GM21390 (cell line): ENCODE results near the gene ZNF579.
"Not testable (repeated sequence)": the region's sequence is repeated elsewhere in the genome, so short reads cannot be mapped to it uniquely, and the experiment has no call there.

Source experiments
- ATAC-seq: cut with Tn5 transposase; IDR thresholded peaks from one replicate; pipeline ENCODE4 v1.9.1; 2021; ENCODE audit not compliant: unreplicated experiment

Gene ZNF579

DNA sequence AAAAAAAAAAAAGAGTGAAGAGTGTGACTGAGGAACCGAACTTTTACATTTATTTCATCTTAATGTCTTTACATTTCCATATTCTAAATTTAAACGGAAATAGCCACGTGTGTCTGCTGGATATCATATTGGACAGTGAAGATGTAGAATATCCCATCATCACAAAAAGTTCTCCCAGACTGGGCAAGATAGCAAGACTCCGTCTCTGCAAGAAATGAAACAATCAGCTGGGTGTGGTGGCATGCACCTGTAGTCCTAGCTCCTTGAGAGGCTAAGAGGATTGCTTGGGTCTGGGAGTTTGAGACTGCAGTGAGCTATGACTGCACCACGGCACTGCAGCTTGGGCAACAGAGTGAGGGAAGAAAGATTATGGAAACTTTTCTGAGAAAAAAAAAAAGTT, 3.9 kb downstream of the ZNF579 start:
- ATAC-seq = no peak

- ATAC-seq = not testable (repeated sequence)
Measured at GRCh38 chr19:55573929-55574328, 6.7 kb downstream of the ZNF579 start.

DNA sequence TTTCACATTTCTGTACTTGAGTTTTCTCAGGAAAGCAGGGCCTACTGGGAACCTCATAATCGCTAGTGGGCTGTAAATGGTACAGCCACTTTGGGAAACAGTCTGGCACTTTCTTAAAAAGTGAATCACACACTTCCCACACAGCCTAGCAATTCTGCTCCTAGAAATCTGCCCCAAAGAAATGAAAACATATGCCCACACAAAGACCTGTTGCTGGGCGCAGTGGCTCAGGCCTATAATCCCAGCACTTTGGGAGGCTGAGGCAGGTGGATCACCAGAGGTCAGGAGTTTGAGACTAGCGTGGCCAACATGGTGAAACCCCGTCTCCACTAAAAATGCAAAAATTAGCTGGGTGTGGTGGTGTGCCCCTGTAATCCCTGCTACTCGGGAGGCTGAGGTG, 11.2 kb downstream of the ZNF579 start:
- ATAC-seq = not testable (repeated sequence)

GRCh38 chr19:55567708-55568328, 12.8 kb downstream of the ZNF579 start:
- ATAC-seq = no peak

GRCh38 chr19:55566823-55567222, 13.8 kb downstream of the ZNF579 start:
- ATAC-seq = no peak

GRCh38 chr19:55563261-55563690, 17.4 kb downstream of the ZNF579 start:
- ATAC-seq = no peak

DNA sequence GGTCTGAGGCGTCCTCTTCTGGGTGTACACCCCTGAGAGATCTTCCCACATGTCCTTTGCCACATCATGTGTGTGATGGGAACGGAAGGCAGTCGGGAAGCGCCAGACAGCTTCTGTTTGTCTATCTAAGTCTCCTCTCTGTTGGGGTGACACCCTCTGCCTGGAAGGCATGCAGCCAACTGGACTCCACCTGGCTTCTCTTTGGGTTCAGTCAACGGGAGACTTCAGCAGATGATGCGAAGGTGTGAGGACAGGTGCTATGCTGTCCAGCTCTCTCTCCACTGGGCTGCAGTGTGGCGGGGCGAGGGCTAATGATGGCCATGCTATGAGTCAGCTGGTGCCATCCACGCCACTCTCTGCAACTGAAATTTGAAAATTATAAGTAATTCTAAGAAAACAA, 21.0 kb downstream of the ZNF579 start:
- ATAC-seq = no peak

DNA sequence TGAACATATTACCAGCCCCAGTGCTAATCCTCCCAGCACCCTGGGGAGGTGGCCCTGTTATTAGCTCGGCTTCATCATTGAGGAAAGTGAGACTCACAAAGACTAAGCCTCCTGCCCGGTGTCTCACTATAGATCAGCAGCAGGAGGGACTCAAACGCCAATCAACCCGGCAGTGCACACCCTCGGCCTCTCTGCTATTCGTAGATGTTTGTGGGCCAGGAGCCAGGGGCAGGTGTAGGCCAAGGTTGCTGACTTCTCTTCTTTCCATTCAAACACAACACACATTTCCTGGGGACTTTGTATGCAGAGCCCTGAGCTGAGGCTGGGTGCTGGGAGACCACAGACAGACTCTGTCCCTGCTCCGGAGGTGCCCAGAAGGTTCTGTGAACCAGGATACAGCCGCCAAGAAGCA, 25.9 kb downstream of the ZNF579 start:
- ATAC-seq = no peak

GRCh38 chr19:55554302-55554701, 26.3 kb downstream of the ZNF579 start:
- ATAC-seq = no peak

- ATAC-seq = no peak
Measured at GRCh38 chr19:55553217-55554182, 27.1 kb downstream of the ZNF579 start.

GRCh38 chr19:55552620-55553019, 28.0 kb downstream of the ZNF579 start:
- no peak for ATAC-seq

DNA sequence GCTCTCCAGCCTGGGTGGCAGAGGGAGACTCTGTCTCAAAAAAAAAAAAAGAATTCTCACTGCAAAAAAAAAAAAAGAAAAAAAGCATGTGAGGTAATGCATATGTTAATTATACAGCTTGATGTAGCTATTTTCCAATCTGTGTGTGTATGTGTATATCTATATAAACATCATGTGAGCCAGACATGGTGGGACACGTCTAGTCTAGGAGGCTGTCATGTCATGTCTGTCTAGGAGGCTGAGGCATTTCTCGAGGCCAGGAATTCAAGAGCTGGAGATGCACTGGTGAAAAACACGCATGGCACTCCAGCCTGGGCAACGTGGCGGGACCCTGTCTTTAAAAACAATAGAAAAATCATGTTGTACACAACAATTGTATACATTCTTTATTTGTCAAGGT, 28.4 kb downstream of the ZNF579 start:
- no peak for ATAC-seq

GRCh38 chr19:55550321-55550650, 30.4 kb downstream of the ZNF579 start:
- ATAC-seq = no peak

- ATAC-seq = no peak
Measured at GRCh38 chr19:55549500-55550320, 30.9 kb downstream of the ZNF579 start.

GRCh38 chr19:55546822-55547614, 33.6 kb downstream of the ZNF579 start:
- ATAC-seq = no peak

GRCh38 chr19:55546011-55546410, 34.6 kb downstream of the ZNF579 start:
- ATAC-seq = no peak

DNA sequence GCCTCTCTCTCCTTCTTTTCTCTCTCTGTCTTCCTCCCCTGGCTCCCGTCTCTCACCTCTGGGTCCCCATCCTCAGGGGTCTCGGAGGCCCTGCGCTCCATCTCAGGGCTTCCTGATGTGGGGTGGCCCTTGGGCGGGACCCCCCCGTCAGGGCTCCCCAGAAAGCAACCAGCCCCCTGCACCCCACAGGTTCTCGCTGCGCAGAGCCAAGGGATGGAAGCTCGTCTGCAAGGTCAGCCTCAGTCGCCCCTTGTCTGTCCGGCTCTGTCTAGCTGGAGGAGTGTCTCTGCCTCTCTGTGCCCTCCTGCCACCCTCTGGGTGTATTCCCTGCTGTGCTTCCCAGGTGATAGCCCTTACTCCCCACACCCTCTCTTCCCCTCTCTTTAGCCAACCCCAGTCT, 35.2 kb downstream of the ZNF579 start, which contains the start of gene SBK3:
Gene SBK3 (minus strand): TSS at position 101 of the 400 bp plus-strand sequence. CDS start 0 bp downstream, at position 101.
- no peak for ATAC-seq

DNA sequence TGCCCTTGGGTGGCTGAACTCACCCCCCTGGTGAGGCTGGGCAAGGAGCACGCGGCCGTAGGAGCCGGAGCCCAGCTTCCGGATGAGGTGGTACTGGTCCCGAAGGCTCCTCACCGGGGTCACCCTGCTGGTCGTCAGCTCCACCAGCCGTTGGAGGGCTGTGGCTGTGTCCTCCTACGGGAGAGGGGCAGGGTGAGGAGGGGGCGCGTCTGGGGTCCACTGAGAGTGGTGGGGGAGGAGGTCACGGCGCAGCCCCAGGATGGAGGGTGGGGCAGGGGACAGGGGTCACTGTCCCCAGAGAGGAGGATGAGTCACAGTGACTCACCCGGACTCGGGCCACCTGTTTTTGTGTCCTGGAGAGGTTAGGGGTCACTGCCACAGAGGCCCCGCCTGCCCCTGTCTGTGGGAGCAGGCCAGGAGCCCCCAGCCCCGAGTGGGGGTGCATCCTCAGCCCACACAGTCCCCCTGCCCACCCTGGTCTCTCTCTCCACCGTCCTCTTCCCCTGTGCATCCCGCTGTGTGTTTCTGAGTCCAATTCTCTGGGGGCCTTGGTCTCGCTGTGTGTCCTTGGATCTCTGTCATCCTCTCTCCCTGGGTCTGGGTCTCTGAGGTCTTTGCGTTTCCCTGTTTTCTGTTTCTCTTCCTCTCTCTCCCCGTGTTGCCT, 35.7 kb downstream of the ZNF579 start:
- no peak for ATAC-seq

- no peak for ATAC-seq
Measured at GRCh38 chr19:55544014-55544413, 36.6 kb downstream of the ZNF579 start.

DNA sequence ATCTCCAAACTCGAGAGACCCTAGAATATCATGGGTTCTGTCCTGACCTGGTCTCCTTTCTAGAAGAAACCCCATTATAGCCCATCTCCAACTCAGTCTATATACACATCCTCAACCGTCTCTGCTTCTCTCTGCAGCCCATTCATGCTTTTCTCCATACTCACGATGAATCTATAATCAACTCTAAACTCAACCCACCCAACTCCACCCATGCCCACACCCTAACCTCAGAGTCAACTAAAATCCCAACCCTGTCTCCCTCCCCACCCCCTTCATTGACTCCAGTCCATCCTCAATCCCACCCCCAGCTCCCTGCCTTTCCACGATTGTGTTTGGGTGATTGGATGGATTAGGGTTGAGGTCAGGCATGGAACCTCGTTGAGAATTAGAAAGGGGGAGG, 37.1 kb downstream of the ZNF579 start:
- ATAC-seq = no peak
